IMR-90 (cell line): Measurements from ENCODE around the gene KCNMA1. TPM values are rescaled to one million over a fixed set of nuclear protein-coding genes. Genes with fewer than 3 reads are reported as not detected.

Experiments used
- ATAC-seq: fragments of 200-7000 bp; cut with Tn5 transposase; 2 replicates; pipeline ENCODE4 v1.9.1; 2020; ENCODE audit warnings: low read depth, mild to moderate bottlenecking, moderate library complexity
- BruUV-seq: library from RNA; stranded (reverse); fragments of 400-500 nt; replicated peaks from 2 replicates; lab custom pipeline; 2021; lab: Mats Ljungman, UMichigan
- CTCF ChIA-PET: fragments of 300-600 bp; formaldehyde crosslinking; extraction: SDS; loops from one replicate; lab custom pipeline; 2021; ENCODE audit warnings: antibody characterized with exemption; lab: Yijun Ruan, JAX
- POLR2A ChIA-PET: fragments of 300-600 bp; sonication (Branson Sonifier 250); formaldehyde crosslinking; loops from one replicate; lab custom pipeline; 2022; ENCODE audit warnings: antibody characterized with exemption; ENCODE audit not compliant: unreplicated experiment; lab: Charles Lee
- DNase-seq: peaks from one replicate; pipeline ENCODE4 v3.0.0; 2013
- H2AFZ ChIP-seq: replicated peaks from 2 replicates; pipeline ENCODE3; 2013; ENCODE audit warnings: low read length, mild to moderate bottlenecking; ENCODE audit not compliant: poor library complexity
- H2AK5ac ChIP-seq: 2 replicates; pipeline ENCODE4 v1.6.1; 2013; ENCODE audit warnings: low read depth, low read length, inconsistent platforms
- H2AK9ac ChIP-seq: replicated peaks from 2 replicates; pipeline ENCODE3; 2013; ENCODE audit warnings: mild to moderate bottlenecking, low read depth, low read length, moderate library complexity; ENCODE audit not compliant: poor library complexity
- H2BK120ac ChIP-seq: 2 replicates; pipeline ENCODE4 v1.6.1; 2013; ENCODE audit warnings: low read depth, low read length, inconsistent platforms
- H2BK15ac ChIP-seq: 3 replicates; pipeline ENCODE4 v1.6.1; 2013; ENCODE audit warnings: low read depth, low read length, inconsistent platforms
- H2BK20ac ChIP-seq: 2 replicates; pipeline ENCODE4 v1.6.1; 2013; ENCODE audit warnings: low read depth, mild to moderate bottlenecking, inconsistent platforms, low read length, moderate library complexity
- H2BK5ac ChIP-seq: 2 replicates; pipeline ENCODE4 v1.6.1; 2013; ENCODE audit warnings: mild to moderate bottlenecking, low read depth, low read length, inconsistent platforms; ENCODE audit not compliant: poor library complexity, severe bottlenecking
- H3K14ac ChIP-seq: replicated peaks from 2 replicates; pipeline ENCODE4 v1.6.1; 2013; ENCODE audit warnings: low read depth, low read length, inconsistent platforms
- H3K18ac ChIP-seq: 2 replicates; pipeline ENCODE4 v1.6.1; 2013; ENCODE audit warnings: low read depth, low read length, control low read depth
- H3K23ac ChIP-seq: 2 replicates; pipeline ENCODE4 v1.6.1; 2013; ENCODE audit warnings: low read depth, low read length, inconsistent platforms
- H3K27ac ChIP-seq: 2 replicates; pipeline ENCODE4 v1.5.1; 2013; ENCODE audit warnings: mild to moderate bottlenecking, control low read depth, low read length; ENCODE audit not compliant: insufficient read depth
- H3K27me3 ChIP-seq: 2 replicates; pipeline ENCODE4 v1.6.1; 2013; ENCODE audit warnings: low read length; ENCODE audit not compliant: control insufficient read depth, insufficient read depth
- H3K36me3 ChIP-seq: 2 replicates; pipeline ENCODE4 v1.6.1; 2013; ENCODE audit warnings: low read length, mixed read lengths; ENCODE audit not compliant: control insufficient read depth, insufficient read depth
- H3K4ac ChIP-seq: 2 replicates; pipeline ENCODE4 v1.6.1; 2013; ENCODE audit warnings: low read depth, low read length, inconsistent platforms
- H3K4me1 ChIP-seq: 2 replicates; pipeline ENCODE4 v1.6.1; 2013; ENCODE audit warnings: low read length, mixed read lengths; ENCODE audit not compliant: control insufficient read depth, insufficient read depth
- H3K4me2 ChIP-seq: 2 replicates; pipeline ENCODE4 v1.6.1; 2013; ENCODE audit warnings: low read depth, mild to moderate bottlenecking, control low read depth, low read length, moderate library complexity
- H3K4me3 ChIP-seq: 2 replicates; pipeline ENCODE4 v1.5.1; 2013; ENCODE audit warnings: low read depth, mild to moderate bottlenecking, control low read depth, low read length, moderate library complexity; ENCODE audit not compliant: insufficient read depth
- H3K56ac ChIP-seq: 2 replicates; pipeline ENCODE4 v1.6.1; 2013; ENCODE audit warnings: low read length, inconsistent platforms; ENCODE audit not compliant: insufficient read depth; ENCODE audit errors: extremely low read depth
- H3K79me1 ChIP-seq, 2 experiments: 2 replicates each; pipeline ENCODE4 v1.6.1; 2013; ENCODE audit warnings: low read length in 2 of 2, inconsistent platforms in 1 of 2, low read depth in 1 of 2
- H3K9ac ChIP-seq: 2 replicates; pipeline ENCODE4 v1.6.1; 2013; ENCODE audit warnings: low read depth, low read length, control low read depth
- H3K9me1 ChIP-seq: 2 replicates; pipeline ENCODE4 v1.6.1; 2013; ENCODE audit warnings: low read length, inconsistent platforms; ENCODE audit not compliant: insufficient read depth
- H3K9me3 ChIP-seq: 2 replicates; pipeline ENCODE4 v1.6.1; 2013; ENCODE audit warnings: low read length; ENCODE audit not compliant: control insufficient read depth, insufficient read depth
- H4K20me1 ChIP-seq: 2 replicates; pipeline ENCODE4 v1.6.1; 2013; ENCODE audit warnings: low read length, inconsistent platforms; ENCODE audit not compliant: insufficient read depth
- H4K5ac ChIP-seq: 2 replicates; pipeline ENCODE4 v1.6.1; 2013; ENCODE audit warnings: mild to moderate bottlenecking, low read depth, low read length, control low read depth
- H4K8ac ChIP-seq, 2 experiments: 2 replicates each; pipeline ENCODE4 v1.6.1; 2013; ENCODE audit warnings: low read depth in 2 of 2, low read length in 2 of 2, control low read depth in 1 of 2, inconsistent platforms in 1 of 2
- H4K91ac ChIP-seq: 2 replicates; pipeline ENCODE4 v1.6.1; 2013; ENCODE audit warnings: low read depth, low read length, inconsistent platforms; ENCODE audit not compliant: insufficient read depth
- BHLHE40 ChIP-seq: fragments of 150-350 bp; IDR thresholded peaks from 2 replicates; pipeline ENCODE4 v1.6.1; 2016; ENCODE audit warnings: mild to moderate bottlenecking, low read depth, low read length
- CEBPB ChIP-seq: IDR thresholded peaks from 2 replicates; pipeline ENCODE4 v1.6.1; 2012; ENCODE audit warnings: low read depth, low read length, improper control_type of control experiment
- CHD1 ChIP-seq: IDR thresholded peaks from 2 replicates; pipeline ENCODE4 v1.6.1; 2012; ENCODE audit warnings: low read depth, low read length, improper control_type of control experiment
- FOS ChIP-seq: fragments of 150-350 bp; IDR thresholded peaks from 2 replicates; pipeline ENCODE4 v1.6.1; 2016; ENCODE audit warnings: low read depth, low read length
- MAFK ChIP-seq: IDR thresholded peaks from 2 replicates; pipeline ENCODE4 v1.6.1; 2012; ENCODE audit warnings: low read depth, low read length, improper control_type of control experiment
- MAZ ChIP-seq: IDR thresholded peaks from 2 replicates; pipeline ENCODE4 v1.6.1; 2012; ENCODE audit warnings: low read depth, mild to moderate bottlenecking, low read length, improper control_type of control experiment, moderate library complexity, borderline replicate concordance
- MXI1 ChIP-seq: IDR thresholded peaks from 2 replicates; pipeline ENCODE4 v1.6.1; 2012; ENCODE audit warnings: low read depth, mild to moderate bottlenecking, low read length, moderate library complexity, borderline replicate concordance
- NFE2L2 ChIP-seq: fragments of 150-350 bp; IDR thresholded peaks from 2 replicates; pipeline ENCODE4 v1.6.1; 2016; ENCODE audit warnings: low read depth, mild to moderate bottlenecking, low read length
- POLR2A ChIP-seq: IDR thresholded peaks from 2 replicates; pipeline ENCODE4 v1.6.1; 2012; ENCODE audit warnings: mild to moderate bottlenecking, low read depth, low read length
- RAD21 ChIP-seq: IDR thresholded peaks from 2 replicates; pipeline ENCODE4 v1.6.1; 2012; ENCODE audit warnings: low read length, improper control_type of control experiment
- RCOR1 ChIP-seq: IDR thresholded peaks from 2 replicates; pipeline ENCODE4 v1.6.1; 2012; ENCODE audit warnings: mild to moderate bottlenecking, low read length, improper control_type of control experiment; ENCODE audit not compliant: insufficient replicate concordance
- RFX5 ChIP-seq: IDR thresholded peaks from 2 replicates; pipeline ENCODE4 v1.8.0; 2012; ENCODE audit warnings: low read depth, mild to moderate bottlenecking, low read length, moderate library complexity
- SMC3 ChIP-seq: fragments of 150-350 bp; IDR thresholded peaks from 2 replicates; pipeline ENCODE4 v1.6.1; 2016; ENCODE audit warnings: low read depth, mild to moderate bottlenecking, antibody characterized with exemption, low read length, moderate library complexity
- WGBS, 2 experiments: methylation state at CpG; one replicate each; pipeline versions ENCODE4 v1.1.5 to v1.1.7; 2013; ENCODE audit warnings: missing lambda C conversion rate in 2 of 2; ENCODE audit not compliant: insufficient read length in 1 of 2; ENCODE audit errors: extremely low coverage in 2 of 2; 5-methylcytosine and 5-hydroxymethylcytosine counted together
- dilution Hi-C: fragments of 300-500 bp; cut with HindIII; formaldehyde crosslinking; loops from one replicate; pipeline ENCODE4 v1.14.3; 2018; ENCODE audit warnings: low sequenced_read_pairs; ENCODE audit not compliant: unreplicated experiment
- in situ Hi-C: fragments of 300-500 bp; cut with MboI; formaldehyde crosslinking; loops from 3 replicates; pipeline ENCODE4 v1.14.3; 2019; ENCODE audit warnings: low sequenced_read_pairs, inconsistent platforms, mixed read lengths
- intact Hi-C: fragments of 100-400 bp; cut with micrococcal nuclease; formaldehyde crosslinking; loops from 2 replicates; pipeline ENCODE4 v1.10.0; 2022
- polyA plus RNA-seq, 3 experiments: library from polyadenylated mRNA; depleted of rRNA; stranded (reverse); fragments of >200 nt; gene quantifications; 2 replicates each; pipeline ENCODE4 v1.2.3, GENCODE V29; 2012; ENCODE audit warnings: low replicate concordance in 1 of 3
- total RNA-seq: library from RNA; depleted of rRNA; stranded (reverse); fragments of >200 nt; gene quantifications from 2 replicates; pipeline ENCODE4 v1.2.3, GENCODE V29; 2012
- TF ChIP-seq, protein P1 (sequence below): conservative IDR thresholded peaks from 2 replicates; pipeline ENCODE4 v1.5.1; 2012; ENCODE audit warnings: mild to moderate bottlenecking, low read depth, low read length, improper control_type of control experiment
- TF ChIP-seq, protein P2 (sequence below): fragments of 150-350 bp; IDR thresholded peaks from 2 replicates; pipeline ENCODE4 v1.6.1; 2017; ENCODE audit warnings: mild to moderate bottlenecking, antibody characterized with exemption, low read length, low read depth
- TF ChIP-seq, protein P3 (sequence below): fragments of 150-350 bp; IDR thresholded peaks from 2 replicates; pipeline ENCODE4 v1.6.1; 2016; ENCODE audit warnings: low read depth, mild to moderate bottlenecking, low read length, moderate library complexity, borderline replicate concordance

Gene KCNMA1
- total and polyA plus RNA-seq, 2 of the 4 experiments (the other 2 are of a cell fraction), result 25.6 to 29.6 TPM

DNA sequence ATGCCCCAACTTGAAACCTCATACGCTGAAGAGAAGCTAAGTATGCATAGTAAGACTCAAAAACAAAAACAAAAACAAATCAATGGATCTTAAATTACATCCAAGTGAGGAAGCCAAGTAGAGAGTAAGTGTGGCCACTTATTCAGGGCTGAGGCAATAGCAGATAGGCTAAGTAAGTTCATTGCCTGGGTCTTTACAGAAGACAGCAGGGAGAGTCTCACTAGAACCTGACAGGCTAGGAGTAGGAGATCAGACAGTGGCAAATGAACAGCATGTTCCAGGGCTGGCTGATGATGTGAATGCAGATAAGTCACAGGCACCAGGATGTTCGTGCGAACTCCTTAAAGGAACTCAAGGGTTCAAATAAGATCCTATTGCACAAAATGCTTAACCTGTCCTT is 568.6 kb downstream of the KCNMA1 start:
- Histone ChIP-seq H3K27ac (no peak overlapping the region), H3K4me3 (no peak overlapping the region), H3K9me1 (no peaks in the 10 kb centered on the region), H4K20me1 (no peaks in the 10 kb centered on the region), H2BK20ac (no peak overlapping the region), H3K36me3 (no peaks in the 10 kb centered on the region), H2BK120ac (no peak overlapping the region), H3K9ac (no peak overlapping the region), H3K14ac (no peak overlapping the region), H2BK15ac (no peak overlapping the region), H3K23ac (no peak overlapping the region; the same call in 1 of the 2 replicates), H3K79me1 (no peaks in the 10 kb centered on the region), H3K56ac (no peak overlapping the region), H2BK5ac (no peak overlapping the region), H3K27me3 (no peaks in the 10 kb centered on the region), H2AFZ (no peak overlapping the region), H3K4ac (no peak overlapping the region), H4K91ac (no peak overlapping the region), H2AK5ac (no peak overlapping the region), H3K4me2 (no peak overlapping the region), H3K9me3 (no peaks in the 10 kb centered on the region), H3K4me1 (no peaks in the 10 kb centered on the region), H4K5ac (no peak overlapping the region), H2AK9ac (no peak overlapping the region), H3K18ac (no peak overlapping the region), H4K8ac (no peak overlapping the region)
- no peak for DNase-seq
- in situ Hi-C loops, result no loop called here
- no TSS peak for BruUV-seq
- WGBS, 2 experiments, result no CpG with 5 or more reads among the region's 3 CpGs
- TF ChIP-seq, protein P1, sequence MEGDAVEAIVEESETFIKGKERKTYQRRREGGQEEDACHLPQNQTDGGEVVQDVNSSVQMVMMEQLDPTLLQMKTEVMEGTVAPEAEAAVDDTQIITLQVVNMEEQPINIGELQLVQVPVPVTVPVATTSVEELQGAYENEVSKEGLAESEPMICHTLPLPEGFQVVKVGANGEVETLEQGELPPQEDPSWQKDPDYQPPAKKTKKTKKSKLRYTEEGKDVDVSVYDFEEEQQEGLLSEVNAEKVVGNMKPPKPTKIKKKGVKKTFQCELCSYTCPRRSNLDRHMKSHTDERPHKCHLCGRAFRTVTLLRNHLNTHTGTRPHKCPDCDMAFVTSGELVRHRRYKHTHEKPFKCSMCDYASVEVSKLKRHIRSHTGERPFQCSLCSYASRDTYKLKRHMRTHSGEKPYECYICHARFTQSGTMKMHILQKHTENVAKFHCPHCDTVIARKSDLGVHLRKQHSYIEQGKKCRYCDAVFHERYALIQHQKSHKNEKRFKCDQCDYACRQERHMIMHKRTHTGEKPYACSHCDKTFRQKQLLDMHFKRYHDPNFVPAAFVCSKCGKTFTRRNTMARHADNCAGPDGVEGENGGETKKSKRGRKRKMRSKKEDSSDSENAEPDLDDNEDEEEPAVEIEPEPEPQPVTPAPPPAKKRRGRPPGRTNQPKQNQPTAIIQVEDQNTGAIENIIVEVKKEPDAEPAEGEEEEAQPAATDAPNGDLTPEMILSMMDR, result no peak
- TF ChIP-seq CEBPB (no peak), RFX5 (no peak), RAD21 (no peak), FOS (no peak), CHD1 (no peak), MXI1 (no peak), SMC3 (no peak), RCOR1 (no peak), MAZ (no peak), MAFK (no peak), POLR2A (no peak), BHLHE40 (no peak), NFE2L2 (no peak)
- TF ChIP-seq, protein P2, sequence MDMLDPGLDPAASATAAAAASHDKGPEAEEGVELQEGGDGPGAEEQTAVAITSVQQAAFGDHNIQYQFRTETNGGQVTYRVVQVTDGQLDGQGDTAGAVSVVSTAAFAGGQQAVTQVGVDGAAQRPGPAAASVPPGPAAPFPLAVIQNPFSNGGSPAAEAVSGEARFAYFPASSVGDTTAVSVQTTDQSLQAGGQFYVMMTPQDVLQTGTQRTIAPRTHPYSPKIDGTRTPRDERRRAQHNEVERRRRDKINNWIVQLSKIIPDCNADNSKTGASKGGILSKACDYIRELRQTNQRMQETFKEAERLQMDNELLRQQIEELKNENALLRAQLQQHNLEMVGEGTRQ, result no peak
- TF ChIP-seq, protein P3, sequence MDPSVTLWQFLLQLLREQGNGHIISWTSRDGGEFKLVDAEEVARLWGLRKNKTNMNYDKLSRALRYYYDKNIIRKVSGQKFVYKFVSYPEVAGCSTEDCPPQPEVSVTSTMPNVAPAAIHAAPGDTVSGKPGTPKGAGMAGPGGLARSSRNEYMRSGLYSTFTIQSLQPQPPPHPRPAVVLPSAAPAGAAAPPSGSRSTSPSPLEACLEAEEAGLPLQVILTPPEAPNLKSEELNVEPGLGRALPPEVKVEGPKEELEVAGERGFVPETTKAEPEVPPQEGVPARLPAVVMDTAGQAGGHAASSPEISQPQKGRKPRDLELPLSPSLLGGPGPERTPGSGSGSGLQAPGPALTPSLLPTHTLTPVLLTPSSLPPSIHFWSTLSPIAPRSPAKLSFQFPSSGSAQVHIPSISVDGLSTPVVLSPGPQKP, result no peak
- ATAC-seq, result no peak
- ChIA-PET POLR2A (no interaction called here), CTCF (no interaction called here)
- dilution Hi-C loops, result no loop called here
- intact Hi-C loops, result no loop called here
